ENCODE measurements around the gene SEMA7A.

Gene SEMA7A

GRCh38 chr15:74431645-74432044 is 2.1 kb downstream of the SEMA7A start:
- no peak for DNase-seq (ENCODE audit: low read depth in 1 of 2, low spot score in 1 of 2)

DNA sequence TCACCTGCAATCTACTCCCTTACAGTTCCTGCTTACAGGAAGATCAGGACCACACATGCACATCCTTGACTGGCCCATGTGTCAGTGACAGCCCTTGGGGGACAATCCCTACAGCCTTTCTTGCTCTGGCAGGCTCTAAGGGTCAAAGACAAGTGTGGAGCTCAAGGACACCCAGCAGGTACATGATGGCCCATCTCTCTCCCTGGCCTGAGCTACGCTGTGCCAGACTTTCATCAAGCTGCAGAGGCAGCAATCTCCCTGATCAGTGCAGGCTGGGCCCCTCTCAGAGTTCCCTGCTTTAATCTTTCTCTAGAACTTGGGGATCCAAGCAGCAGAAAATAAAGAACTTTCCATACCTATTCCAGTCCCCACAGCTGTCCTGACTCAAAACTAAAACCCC is 2.6 kb downstream of the SEMA7A start:
- no peak for DNase-seq (ENCODE audit: low read depth in 1 of 2, low spot score in 1 of 2)

GRCh38 chr15:74430510-74430951 is 3.2 kb downstream of the SEMA7A start:
- DNase-seq (ENCODE audit: low read depth in 1 of 2, low spot score in 1 of 2), result no peak

- no peak for DNase-seq (ENCODE audit: low read depth in 1 of 2, low spot score in 1 of 2)
Measured at GRCh38 chr15:74429781-74430400, 3.9 kb downstream of the SEMA7A start.

GRCh38 chr15:74428970-74429780 is 4.6 kb downstream of the SEMA7A start:
- no peak for DNase-seq (ENCODE audit: low read depth in 1 of 2, low spot score in 1 of 2)

DNA sequence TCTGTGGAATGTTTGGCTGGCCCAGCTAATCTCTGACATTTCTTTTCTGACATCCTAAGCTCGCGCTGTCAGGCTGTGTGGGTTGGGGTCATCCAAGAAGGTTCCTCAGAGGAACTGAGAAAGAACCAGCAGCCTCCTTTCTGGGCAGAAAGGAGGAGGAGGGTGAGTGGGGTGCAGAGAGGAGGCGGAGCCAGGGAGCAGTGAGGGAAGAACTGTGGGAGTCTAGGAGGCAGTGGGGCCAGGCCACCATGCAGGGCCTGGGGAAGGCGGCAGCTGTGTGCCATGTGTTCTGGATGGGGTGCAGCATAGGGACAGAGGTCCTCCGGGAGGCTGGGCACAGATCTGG is 5.3 kb downstream of the SEMA7A start:
- DNase-seq (ENCODE audit: low read depth in 1 of 2, low spot score in 1 of 2), result no peak

GRCh38 chr15:74427607-74428441 is 5.9 kb downstream of the SEMA7A start:
- no peak for DNase-seq (ENCODE audit: low read depth in 1 of 2, low spot score in 1 of 2)

- no peak for DNase-seq (ENCODE audit: low read depth in 1 of 2, low spot score in 1 of 2)
Measured at GRCh38 chr15:74426404-74427281, 7.1 kb downstream of the SEMA7A start.

- DNase-seq (ENCODE audit: low read depth in 1 of 2, low spot score in 1 of 2), result no peak
Measured at GRCh38 chr15:74425630-74426029, 8.1 kb downstream of the SEMA7A start.

- DNase-seq (ENCODE audit: low read depth in 1 of 2, low spot score in 1 of 2), result no peak
Measured at GRCh38 chr15:74424901-74425528, 8.7 kb downstream of the SEMA7A start.

DNA sequence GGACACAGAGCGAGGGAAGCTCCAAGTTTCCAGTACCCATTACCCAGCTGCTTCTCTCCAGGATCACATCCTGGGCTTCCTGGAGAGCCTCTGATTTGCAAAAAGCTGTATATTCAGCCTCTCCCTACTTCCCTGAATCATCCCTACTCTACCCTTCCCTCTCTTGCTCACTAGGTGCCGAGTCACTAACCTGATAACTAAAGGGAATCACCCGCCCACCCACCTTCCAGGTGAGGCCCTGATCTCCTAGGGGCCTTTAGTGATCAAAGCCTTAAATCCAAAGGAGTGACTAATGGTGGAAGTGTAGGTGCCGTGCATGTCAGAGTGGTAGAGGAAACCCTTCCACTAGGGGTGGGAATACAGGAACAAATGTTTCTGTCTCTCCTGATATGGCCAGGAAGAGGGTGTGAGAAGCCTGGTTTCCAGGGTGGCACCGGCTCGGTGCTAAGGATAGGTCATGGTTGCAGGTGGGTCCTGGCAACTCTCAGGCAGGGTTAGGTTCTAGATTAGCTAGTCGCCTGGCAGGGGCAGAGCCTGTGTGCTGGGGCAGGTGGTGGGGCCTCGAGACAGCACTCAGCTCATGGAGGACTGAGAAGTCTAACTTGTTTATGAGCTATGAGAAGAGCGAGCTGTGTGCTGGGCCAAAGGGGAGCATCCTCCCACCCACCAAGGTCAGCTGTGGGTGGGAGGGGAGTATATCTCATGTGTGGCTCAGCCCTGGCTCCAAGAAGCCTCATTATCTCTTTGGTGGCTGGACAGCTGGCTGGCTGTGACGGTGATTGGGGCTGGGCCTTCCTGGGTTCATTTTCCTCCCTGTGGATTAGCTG is 10.1 kb downstream of the SEMA7A start:
- DNase-seq (ENCODE audit: low read depth in 1 of 2, low spot score in 1 of 2), result no peak

- DNase-seq (ENCODE audit: low read depth in 1 of 2, low spot score in 1 of 2), result no peak
Measured at GRCh38 chr15:74422652-74423430, 10.9 kb downstream of the SEMA7A start.

GRCh38 chr15:74422265-74422651 is 11.5 kb downstream of the SEMA7A start:
- DNase-seq (ENCODE audit: low read depth in 1 of 2, low spot score in 1 of 2), result no peak

- no peak for DNase-seq (ENCODE audit: low read depth in 1 of 2, low spot score in 1 of 2)
Measured at GRCh38 chr15:74421302-74422245, 12.2 kb downstream of the SEMA7A start.

DNA sequence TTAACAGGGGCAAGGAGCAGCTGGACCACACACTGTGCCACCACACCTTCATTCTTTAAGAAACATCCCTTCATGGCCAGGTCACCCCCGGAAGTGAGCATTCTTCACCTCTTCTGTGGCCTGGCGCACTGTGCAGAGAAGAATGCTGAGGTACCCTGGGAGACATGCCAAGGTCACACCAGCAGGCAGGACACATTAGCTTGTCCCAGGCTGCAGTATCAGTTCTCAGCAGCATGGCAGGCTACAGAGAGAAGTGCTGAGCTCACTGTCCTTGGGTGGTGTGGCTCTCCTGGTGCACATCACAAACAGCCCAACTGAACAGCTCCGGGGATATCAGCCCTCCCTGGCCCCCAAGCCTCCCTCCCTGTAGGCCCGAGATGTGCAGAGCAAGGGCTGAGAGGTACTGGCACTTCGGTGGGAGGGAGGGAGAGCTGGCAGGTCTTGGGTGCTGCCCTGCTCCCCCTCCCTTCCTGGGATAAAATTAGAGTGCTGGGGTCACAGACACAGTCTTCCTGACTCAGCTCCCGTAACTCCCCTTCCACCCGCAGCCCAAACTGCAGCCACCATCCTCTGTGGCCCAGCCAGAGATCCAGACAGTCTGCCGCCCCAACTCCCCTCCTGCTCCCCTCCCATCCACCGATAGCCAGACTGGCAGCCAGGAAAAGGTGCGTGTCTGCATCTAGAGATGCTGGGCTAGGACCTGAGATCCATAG is 13.4 kb downstream of the SEMA7A start:
- no peak for DNase-seq (ENCODE audit: low read depth in 1 of 2, low spot score in 1 of 2)

DNA sequence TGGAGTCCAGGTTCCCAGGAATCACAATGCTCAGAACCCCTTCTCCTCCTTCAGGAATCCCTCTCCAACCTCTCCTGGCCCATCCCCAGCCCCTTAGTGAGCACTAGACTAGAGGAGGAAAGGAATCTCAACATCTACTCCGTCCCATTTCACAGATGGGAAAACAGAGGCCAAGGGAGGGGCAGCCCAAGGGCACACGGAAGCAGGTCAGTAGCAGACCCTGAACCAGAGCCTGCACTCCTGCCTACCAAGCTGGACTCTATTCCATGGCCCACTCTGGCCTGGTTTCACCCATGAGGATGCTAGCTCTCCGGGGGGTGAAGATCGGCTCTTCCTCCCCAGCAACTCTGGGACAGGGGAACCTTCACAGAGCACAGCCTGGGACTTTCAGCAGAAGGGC is 14.3 kb downstream of the SEMA7A start:
- no peak for DNase-seq (ENCODE audit: low read depth in 1 of 2, low spot score in 1 of 2)
